Activated CD4-positive, alpha-beta T cell treated with anti-CD3 and anti-CD28 coated beads, Interleukin-2, amount 50 U/mL, for 48 hours (primary cell): ENCODE data around the gene CAMKMT.
"Not testable (repeated sequence)": the region's sequence is repeated elsewhere in the genome, so short reads cannot be mapped to it uniquely, and the experiment has no call there.

ENCODE experiments used
- DNase-seq, 2 experiments: peaks; one replicate each; pipeline ENCODE4 v3.0.0-alpha.2; 2020

Gene CAMKMT

DNA sequence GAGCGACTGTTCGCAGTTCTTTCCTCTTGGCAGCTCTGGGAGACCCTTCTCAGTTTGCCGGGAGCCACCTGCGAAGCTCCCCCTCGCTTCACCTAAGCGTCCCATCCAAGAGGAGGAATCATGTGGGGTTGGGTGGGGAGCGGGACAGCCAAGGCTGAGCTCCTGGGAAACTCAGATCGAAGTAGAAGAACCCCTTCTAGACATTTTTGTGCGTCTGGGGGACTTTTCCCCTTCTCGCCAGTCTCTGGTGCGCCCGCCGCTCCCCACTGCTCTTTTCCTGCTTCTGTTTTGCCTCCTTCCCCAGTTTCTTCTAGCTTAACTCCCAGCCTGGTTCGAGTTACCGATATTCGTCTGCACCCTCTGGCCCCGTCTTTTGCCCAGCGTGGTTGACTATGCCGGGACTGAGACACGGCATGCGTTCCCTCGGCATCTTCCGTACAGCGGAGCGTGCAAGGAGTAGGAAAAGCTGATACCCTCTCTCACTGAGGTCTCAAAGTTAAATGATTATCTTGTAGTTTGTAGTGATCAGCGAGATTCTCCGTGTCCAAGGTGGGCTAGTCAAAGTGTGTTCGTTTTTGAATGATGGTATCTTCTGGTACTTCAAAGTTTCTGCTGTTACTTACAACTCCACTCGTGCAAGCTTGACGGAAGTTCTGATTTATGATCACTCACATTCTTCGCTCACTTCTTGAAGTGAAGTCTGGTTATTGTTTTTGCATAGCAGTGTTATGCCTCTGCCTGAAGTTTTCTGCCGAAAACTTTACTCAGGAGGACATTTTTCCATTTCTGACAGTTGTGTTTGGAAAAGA lies 664 bp downstream of the CAMKMT start:
- DNase-seq, result peak; percentile 52 to 59

- DNase-seq, result no peak
Observed at GRCh38 chr2:44364604-44365003, 2.9 kb downstream of the CAMKMT start.

DNA sequence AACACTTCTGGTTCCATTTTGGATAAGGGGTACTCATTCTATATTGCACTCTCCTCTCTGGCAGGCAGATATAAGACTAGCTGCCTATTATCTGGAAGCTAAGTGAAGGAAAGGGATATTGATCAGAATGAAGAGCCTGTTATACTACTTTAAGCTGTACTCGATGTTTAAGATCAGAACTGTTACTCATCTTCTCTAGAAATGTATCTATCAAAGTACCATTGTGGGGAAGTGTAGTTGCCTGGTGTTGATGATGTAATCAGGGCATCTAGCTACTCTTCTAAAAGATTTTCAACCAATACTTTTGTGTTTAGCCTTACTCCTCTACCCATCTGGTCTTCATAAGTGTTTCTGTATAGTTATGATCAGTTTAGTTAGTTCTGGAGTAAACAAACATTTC lies 5.8 kb downstream of the CAMKMT start:
- DNase-seq, result no peak

- no peak for DNase-seq
Observed at GRCh38 chr2:44369392-44369791, 7.6 kb downstream of the CAMKMT start.

- DNase-seq, result no peak
Observed at GRCh38 chr2:44371445-44371844, 9.7 kb downstream of the CAMKMT start.

DNA sequence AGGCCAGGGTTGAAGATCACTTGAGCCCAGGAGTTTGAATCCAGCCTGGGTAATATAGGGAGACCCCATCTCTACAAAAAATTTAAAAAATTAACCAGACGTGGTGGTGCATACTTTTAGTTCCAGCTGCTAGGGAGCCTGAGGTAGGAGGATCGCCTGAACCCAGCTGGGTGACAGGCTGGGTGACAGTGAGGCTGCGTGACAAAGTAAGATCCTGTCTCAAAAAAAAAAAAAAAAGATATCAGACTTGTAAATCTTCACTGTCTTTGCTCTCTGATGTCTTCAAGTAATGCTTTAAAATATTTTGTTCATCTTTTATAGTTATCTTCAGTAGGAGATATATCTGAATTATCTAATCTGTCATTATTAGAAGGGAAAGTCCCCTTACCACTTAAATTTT lies 10.5 kb downstream of the CAMKMT start:
- DNase-seq, result no peak

GRCh38 chr2:44377486-44377885 lies 15.7 kb downstream of the CAMKMT start:
- DNase-seq, result no peak

GRCh38 chr2:44385226-44385625 lies 23.5 kb downstream of the CAMKMT start:
- DNase-seq, result not testable (repeated sequence)

DNA sequence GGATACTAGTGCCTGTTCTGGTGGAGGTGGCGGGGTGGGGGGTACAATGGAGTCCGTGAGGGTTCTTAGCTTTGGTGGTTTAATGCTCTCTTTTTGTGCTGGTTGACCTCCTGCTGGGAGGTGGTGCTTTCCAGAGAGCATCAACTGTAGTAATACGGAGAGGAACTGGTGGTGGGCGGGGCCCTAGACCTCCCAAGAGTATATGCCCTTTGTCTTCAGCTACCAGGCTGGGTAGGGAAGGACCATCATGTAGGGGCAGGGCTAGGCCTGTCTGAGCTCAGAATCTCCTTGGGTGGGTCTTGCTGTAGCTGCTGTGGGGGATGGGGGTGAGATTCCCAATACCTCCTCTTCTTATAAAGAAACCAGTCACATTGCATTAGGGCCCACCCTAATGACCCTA lies 27.1 kb downstream of the CAMKMT start:
- no peak for DNase-seq

GRCh38 chr2:44389895-44390294 lies 28.1 kb downstream of the CAMKMT start:
- DNase-seq, result no peak

DNA sequence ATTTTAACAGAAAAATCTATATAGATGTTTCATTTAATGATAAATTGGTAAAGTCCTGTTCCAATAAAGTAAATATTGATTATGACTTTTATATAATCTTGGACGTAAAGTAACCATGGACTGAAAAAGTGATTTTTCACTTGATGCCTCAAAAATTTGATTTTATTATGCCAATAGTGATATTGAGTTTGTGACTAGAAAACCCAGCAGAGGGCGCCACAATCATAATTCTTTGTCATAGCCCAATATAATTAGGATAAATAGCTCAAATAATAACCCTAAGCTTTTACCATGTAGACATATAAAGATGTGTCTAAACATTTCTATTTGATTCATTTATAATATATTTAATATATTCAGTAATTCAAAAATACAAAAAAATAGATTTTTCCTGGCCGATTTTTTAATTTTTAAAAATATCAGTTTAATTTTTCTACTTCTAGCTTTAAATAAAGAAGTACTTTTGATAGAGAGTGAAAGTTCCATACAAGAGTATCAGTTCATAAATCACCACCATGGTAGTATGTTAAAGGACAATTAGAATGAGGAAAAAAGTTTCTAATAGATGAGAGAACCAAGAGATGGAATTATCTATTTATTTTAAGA lies 30.7 kb downstream of the CAMKMT start:
- DNase-seq, result peak; percentile 58 to 63

DNA sequence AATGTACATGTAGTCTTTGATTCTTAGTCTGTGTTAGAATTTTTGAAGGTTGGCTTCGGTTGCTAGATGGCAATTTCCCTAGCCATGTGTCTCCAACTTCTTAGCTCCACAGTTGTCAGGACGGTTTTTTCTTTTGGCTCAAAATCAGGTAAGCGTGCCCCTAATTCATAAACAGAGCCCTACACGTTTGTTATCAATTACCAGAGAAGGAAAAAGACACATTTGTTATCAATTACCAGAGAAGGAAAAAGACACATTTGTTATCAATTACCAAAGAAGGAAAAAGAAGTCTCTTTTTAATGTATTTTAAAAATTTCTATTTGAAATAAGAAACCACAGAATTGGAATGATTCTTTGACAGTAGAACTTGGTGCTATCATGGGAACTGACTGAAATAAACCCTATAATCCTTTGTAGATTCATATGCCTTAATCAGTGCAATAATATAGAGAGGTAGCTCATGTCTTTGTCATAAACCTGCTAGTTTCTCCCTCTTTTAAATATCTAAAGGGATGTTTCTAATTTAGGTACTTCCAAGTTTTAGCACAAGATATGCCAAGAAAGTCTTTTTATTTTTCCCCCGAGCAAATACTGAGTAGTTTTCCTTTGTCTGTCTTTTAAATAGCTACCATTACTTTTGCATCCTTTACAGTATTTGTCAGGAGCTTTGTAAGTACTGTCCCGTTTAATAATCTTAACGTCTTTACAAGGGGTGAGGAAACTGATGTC lies 35.9 kb downstream of the CAMKMT start:
- DNase-seq, result no peak

DNA sequence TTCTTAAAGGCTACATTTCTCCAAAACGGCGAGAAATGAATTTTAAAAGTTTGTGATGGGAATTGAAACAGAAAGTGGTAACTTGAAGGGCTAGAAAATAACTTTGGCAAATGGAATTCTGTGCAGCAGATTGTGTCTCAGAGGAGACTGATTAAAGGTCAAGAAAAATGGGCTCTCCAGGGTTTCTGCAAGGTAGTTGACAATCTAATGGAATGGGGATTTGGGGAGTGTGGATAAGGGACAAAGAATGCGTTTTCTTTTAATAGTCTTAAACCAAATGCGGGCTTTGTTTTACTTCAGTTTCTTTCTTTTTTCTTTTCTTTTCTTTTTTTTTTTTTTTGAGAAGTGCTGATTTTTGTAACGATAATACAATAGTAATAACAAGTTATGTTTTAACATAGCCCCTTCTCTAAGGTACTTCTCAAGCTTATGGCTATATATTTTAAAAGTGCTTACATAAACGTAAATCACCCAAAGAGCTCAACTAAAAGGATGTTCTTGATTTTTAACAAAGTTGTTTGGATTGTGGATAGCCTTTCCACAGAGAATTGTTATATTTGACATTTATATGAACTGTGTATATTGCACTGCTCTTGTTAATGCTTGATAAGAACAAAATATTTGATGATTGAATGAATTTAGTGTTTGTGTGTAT lies 36.6 kb downstream of the CAMKMT start:
- DNase-seq, result no peak

DNA sequence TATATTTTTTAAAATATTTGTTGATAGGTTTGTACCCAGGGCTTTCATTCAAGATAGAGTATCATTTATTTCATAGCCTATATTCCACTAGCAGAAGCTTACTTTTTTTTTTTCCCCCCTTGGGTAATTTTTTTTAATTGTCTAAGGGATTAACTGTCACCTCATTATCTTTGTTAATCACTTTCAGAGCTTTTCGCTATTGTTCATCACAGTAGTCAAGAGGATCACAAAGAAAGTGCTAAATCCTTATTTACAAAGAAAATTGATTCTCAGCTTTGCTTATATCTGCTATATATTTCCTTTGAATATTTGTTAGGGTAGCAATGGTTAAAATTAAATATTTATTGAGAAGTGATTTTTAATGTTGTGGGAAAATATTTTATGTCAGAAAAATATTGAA lies 59.0 kb downstream of the CAMKMT start:
- no peak for DNase-seq

GRCh38 chr2:44424211-44424610 lies 62.5 kb downstream of the CAMKMT start:
- DNase-seq, result no peak

GRCh38 chr2:44429034-44429433 lies 67.3 kb downstream of the CAMKMT start:
- no peak for DNase-seq

DNA sequence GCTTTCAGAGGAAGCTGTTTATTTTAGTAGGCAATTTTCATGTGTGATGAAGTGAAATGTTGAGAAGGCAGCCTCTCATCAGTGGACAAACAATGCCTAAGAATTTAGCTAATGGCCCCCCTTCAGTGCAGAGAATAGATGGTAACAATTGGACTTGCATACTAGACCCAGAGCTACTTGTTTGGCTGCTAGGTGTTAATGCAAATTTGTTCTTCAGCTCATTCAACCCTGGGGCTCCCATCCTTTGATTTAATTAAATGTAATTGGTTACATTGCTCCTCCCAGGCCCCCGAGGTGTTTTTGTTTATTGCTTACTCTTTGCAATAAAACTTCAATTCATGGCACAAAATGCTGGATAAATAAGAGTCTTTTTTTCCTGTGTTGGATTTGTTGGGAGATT lies 68.6 kb downstream of the CAMKMT start:
- DNase-seq, result no peak

DNA sequence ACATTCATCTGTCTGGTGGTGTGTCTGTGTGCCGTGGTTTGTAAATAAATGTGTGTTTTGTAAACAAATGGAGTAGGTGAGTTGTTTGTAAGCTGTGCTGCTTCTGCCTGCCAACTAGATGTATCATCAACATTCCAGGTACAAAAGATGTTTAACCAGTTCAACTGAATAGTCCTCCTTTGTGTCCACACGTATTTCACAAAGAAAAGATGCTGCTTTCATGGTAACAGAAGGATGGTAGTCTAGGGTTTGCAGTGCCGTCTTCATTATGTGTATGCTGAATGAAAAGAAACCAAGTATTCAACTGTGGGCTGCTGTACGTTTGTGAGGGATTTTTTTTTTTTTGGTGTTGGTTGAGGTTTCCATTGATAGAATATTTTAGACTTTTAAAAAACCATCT lies 72.1 kb downstream of the CAMKMT start:
- no peak for DNase-seq

DNA sequence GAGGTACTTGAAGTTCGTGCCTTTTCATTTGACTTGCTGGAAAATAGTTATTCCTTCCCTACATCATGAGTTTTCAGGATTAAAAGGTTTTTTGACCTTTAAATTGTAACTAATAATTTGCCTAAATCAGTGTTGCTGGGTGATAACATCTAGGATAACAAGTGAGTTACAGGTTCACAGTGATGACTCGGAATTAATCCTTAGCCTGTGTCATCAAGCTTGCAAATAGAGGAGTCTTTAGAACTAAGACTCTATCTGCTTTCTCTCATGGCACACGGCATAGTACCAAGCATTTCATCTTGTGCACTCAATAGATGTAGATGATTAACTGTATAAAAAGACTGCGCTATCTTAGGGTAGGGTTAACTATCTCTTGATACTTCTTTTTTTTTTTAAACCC lies 79.5 kb downstream of the CAMKMT start:
- no peak for DNase-seq

DNA sequence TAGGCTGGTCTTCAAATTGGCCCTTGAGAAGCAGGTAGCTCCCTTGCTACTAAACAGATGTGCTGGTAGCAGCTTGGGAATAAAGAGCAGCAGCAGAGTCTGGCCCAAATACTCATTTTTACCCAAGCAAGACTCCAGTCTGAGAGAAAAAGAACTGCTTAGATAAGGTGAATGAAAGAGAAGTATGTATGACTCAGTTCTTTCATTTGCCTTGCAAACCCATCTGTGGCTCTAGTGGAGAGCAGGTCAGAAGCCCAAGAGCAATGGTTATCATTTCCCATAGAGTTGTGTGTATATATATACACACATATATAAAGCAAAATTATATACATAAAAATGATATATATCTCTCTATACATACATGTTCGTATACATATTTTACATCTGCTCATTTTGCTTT lies 80.3 kb downstream of the CAMKMT start:
- DNase-seq, result no peak

DNA sequence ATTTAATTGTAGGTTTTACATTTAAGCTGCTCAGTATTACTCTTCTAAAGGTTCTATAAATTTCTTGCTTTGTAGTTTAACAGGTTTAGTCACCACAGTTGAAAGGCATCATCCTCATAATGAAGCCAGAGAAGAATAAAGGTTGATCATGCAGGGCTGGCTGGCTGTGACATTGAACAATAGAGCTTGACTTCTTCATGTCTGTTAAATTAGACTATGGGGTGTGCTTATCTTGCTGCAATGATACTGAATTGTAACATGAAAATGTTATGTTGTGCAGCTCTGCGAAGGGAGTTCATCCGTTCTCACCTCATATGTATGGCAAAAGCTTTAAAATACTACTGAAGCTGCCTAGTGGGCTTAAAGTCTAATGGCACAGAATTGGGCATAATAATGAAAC lies 81.8 kb downstream of the CAMKMT start:
- no peak for DNase-seq

GRCh38 chr2:44444881-44445280 lies 83.1 kb downstream of the CAMKMT start:
- DNase-seq, result no peak

DNA sequence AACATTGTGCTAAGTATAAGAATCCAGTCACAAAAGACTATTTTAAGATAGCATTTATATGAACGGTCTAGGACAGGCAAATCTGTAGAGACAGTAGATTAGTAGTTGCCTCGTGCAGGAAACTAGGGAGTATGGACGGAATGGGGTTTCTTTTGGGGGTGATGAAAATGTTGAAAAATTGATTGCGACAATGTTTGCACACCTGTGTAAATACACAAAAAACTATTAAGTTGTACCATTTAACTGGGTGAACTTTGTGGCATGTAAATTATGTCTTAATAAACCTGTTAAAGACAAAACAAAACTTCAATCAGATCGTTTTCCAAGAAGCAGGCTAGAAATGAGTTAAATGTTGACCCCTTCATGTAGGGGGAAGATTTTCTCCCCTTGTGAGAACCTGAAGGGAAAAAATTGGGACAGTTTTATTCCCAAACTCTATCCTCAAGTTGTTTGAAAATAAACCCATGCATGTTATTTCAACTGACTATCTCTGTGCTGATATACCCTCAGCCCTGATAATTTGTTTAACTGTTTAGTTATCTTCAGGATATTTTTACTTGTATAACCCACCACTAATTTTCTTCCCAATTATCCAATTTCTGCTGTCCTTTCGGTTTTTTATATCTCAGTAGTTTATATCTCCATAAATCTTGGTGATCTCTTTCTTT lies 87.2 kb downstream of the CAMKMT start:
- DNase-seq, result no peak
